Astrocyte of the cerebellum (primary cell): ENCODE measurements around the gene PHIP.
A peak's percentile ranks its signal among the peaks of the same experiment; 100 is the strongest.

Experiments
- DNase-seq: peaks from one replicate; pipeline ENCODE4 v3.0.0-alpha.2; 2011; ENCODE audit warnings: low read depth
- H3K4me3 ChIP-seq: 2 replicates; pipeline ENCODE4 v1.5.1; 2011; ENCODE audit warnings: mild to moderate bottlenecking, low read depth, low read length, moderate library complexity
- in situ Hi-C: cut with HindIII; loops from 2 replicates; pipeline ENCODE4 v1.10.0; 2017; ENCODE audit warnings: low sequenced_read_pairs
- TF ChIP-seq, protein P1 (sequence below): IDR thresholded peaks from 2 replicates; pipeline ENCODE4 v1.5.1; 2012; ENCODE audit warnings: low read length, low read depth, moderate library complexity, mild to moderate bottlenecking; ENCODE audit errors: missing control alignments

The PHIP gene

DNA sequence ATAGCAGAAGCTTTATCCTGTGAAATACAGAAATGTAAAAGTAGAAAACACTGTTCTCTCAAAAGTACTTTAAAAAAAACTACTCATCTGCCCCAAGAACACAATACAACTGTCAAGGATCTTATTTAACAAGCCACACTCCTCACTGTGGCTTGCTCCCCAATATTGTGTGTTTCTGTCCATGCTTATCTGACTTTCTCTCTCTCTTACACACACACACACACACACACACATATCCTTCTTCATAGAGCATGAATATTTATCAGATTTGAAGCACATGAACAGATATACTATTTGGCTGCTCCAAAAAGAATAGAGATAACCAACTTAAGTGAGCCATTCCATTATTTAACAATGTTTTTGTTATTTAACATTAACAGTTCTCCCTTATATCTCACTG lies 3.6 kb upstream of the PHIP start:
- in situ Hi-C loops = no loop called here
- TF ChIP-seq, protein P1, sequence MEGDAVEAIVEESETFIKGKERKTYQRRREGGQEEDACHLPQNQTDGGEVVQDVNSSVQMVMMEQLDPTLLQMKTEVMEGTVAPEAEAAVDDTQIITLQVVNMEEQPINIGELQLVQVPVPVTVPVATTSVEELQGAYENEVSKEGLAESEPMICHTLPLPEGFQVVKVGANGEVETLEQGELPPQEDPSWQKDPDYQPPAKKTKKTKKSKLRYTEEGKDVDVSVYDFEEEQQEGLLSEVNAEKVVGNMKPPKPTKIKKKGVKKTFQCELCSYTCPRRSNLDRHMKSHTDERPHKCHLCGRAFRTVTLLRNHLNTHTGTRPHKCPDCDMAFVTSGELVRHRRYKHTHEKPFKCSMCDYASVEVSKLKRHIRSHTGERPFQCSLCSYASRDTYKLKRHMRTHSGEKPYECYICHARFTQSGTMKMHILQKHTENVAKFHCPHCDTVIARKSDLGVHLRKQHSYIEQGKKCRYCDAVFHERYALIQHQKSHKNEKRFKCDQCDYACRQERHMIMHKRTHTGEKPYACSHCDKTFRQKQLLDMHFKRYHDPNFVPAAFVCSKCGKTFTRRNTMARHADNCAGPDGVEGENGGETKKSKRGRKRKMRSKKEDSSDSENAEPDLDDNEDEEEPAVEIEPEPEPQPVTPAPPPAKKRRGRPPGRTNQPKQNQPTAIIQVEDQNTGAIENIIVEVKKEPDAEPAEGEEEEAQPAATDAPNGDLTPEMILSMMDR = no peak
- no peak overlapping the region for H3K4me3 ChIP-seq
- DNase-seq = no peak

DNA sequence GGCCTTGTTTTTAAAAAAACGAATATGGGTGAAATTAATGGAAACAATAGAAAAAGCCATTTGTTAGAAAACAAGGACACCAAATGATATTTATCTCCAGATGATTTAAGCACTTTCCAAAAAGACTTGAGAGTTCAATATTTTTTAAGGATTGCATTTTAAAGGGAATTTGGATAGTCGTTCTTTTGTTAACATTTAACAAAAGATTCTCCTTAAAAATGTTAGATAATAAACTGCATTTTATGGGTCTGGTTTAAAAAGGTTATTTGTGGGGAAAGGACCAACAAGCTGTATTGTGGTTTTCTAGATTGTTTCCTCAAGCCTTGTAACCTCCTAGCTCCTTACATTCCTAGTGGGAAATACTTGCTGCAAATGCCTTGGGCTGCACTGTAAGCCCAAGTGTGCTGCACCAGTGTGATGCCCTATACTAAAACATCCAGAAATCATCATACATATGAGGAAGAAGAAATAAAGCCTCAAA lies 1.5 kb upstream of the PHIP start:
- DNase-seq = no peak

GRCh38 chr6:79077715-79078074 lies 359 bp downstream of the PHIP start:
- no peak for DNase-seq
- H3K4me3 ChIP-seq = peak overlapping the region; percentile 74
- in situ Hi-C loops = no loop called here
- TF ChIP-seq, protein P1 = no peak

More for the DNA sequence above, 1.5 kb upstream of the PHIP start:
- peak overlapping the region; percentile 74 for H3K4me3 ChIP-seq
- in situ Hi-C loops = no loop called here
- TF ChIP-seq, protein P1 = no peak

GRCh38 chr6:79076782-79077641 lies 1.0 kb downstream of the PHIP start:
- H3K4me3 ChIP-seq = peak overlapping the region; percentile 74
- peak; percentile 87 for DNase-seq
- in situ Hi-C loops = no loop called here
- TF ChIP-seq, protein P1 = no peak

DNA sequence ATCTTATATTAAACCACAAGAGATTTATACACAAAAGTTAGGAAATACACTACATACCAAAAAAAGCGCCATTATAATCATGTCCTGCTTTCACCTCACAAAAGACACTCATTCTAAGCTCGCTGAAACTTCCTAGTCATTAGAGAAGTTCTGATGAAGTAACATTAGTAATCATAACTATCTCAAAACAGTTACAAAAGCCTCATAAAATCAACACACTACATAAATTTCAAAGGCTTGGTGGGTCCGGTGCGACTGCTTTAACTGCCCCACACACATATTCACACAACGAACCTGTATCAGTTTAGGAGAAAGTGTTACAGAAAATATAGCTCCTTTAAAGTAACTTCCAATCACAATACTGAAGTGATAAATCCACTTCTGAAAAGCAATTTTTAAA lies 1.9 kb downstream of the PHIP start:
- in situ Hi-C loops = no loop called here
- DNase-seq = no peak
- TF ChIP-seq, protein P1 = no peak
- peak overlapping the region; percentile 74 for H3K4me3 ChIP-seq

GRCh38 chr6:79073888-79074287 lies 4.2 kb downstream of the PHIP start:
- in situ Hi-C loops = no loop called here
- H3K4me3 ChIP-seq = no peak overlapping the region
- DNase-seq = no peak
- TF ChIP-seq, protein P1 = no peak
